ENCODE measurements around the gene CYP2D6.
"Not testable (repeated sequence)": the region's sequence is repeated elsewhere in the genome, so short reads cannot be mapped to it uniquely, and the experiment has no call there.

CYP2D6 gene

DNA sequence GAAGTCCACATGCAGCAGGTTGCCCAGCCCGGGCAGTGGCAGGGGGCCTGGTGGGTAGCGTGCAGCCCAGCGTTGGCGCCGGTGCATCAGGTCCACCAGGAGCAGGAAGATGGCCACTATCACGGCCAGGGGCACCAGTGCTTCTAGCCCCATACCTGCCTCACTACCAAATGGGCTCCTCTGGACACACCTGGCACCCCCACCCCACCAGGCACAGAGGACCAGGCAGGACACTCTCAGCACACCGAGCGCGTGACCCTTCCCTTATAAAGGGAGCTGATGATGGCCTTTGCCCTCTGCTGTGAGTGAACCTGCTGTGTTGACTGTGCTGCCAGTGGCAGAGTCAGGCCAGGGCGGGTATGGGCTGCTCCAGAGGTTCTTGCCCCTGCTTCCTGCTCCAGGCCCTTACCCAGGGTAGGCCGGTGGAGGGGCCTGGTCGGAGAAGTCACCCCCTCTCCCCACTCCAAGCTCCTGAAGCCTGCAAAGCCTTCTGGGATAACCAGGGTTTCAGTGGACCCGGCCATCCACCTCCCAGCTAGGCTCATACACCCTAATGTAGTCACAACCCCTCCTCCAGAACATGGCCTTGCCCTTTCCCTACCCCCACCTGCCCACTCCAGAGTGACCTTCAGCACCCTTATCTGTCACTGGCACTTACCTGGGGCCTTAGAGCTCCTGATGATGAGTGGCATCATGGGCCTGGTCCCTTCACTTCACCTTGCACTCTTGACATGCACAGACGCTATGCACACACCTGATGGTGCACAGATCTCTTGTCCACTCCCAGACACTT is at the start of gene CYP2D6:
Gene CYP2D6, minus strand, starts transcription at position 172 of the 793 bp plus-strand sequence. Its CDS starts 19 bp downstream, at position 153.
- not testable (repeated sequence) for H3K4me1 ChIP-seq (ENCODE audit: insufficient read depth, low read length); H3K36me3 ChIP-seq (ENCODE audit: insufficient read depth, low read depth, low read length); H3K27me3 ChIP-seq (ENCODE audit: insufficient read depth, low read length); H3K4me3 ChIP-seq (ENCODE audit: low read length); H3K9ac ChIP-seq (ENCODE audit: low read depth, low read length); H3K9me3 ChIP-seq (ENCODE audit: insufficient read depth, low read depth, low read length); H3K27ac ChIP-seq (ENCODE audit: low read length)

DNA sequence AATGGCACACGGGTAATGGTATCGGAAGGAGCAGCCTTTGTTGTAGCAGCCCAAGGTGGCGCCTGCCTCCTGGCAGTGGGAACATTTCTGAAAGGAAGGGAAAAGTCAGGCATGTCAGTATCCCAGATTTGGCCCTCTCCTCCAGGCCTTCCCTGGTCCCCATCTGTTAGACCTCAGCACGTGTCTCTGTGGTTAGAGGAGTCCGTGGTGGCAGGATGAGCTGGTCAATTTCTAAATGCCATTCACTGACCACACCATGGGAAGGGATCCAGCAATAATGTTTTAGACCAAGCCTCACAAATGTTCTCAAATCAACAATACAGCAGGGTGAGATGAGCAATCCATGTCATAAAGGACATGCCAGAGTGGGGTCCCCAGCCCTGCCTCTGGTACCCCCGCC is 49.0 kb upstream of the CYP2D6 start:
- H3K4me3 ChIP-seq (ENCODE audit: low read length), result no peak overlapping the region
- no peaks in the 10 kb centered on the region for H3K9me3 ChIP-seq (ENCODE audit: insufficient read depth, low read depth, low read length)
- no peaks in the 10 kb centered on the region for H3K27me3 ChIP-seq (ENCODE audit: insufficient read depth, low read length)
- peaks cover 12% of the 10 kb centered on the region for H3K36me3 ChIP-seq (ENCODE audit: insufficient read depth, low read depth, low read length)
- H3K27ac ChIP-seq (ENCODE audit: low read length), result no peak overlapping the region
- H3K9ac ChIP-seq (ENCODE audit: low read depth, low read length), result no peak overlapping the region
- H3K4me1 ChIP-seq (ENCODE audit: insufficient read depth, low read length), result no peaks in the 10 kb centered on the region

DNA sequence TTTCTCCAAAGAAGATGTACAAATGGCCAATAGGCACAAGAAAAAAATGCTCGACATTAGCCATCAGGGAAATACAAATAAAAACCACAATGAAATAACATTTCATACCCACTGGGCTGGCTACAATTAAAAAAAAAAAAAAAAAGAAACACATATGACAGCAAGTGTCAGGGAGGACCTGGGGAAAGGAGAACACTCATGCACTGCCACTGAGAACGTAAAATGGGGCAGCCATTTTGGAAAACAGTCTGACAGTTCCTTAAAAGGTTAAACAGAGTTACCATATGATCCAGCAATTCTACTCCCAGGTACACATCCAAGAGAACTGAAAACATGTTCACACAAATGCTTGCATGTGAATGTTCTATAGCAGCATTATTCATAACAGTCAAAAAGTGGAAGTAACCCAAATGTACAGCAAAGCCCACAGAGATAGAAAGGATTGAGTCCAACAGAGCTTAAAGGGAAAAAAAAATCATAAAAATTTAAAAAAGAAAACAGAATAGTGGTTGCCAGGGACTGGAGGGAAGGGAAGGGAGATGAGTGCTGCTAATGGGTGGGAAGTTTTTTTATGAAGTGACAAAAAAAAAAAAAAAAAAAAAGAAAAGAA is 48.4 kb upstream of the CYP2D6 start:
- Histone ChIP-seq H3K9me3 (ENCODE audit: insufficient read depth, low read depth, low read length) (no peaks in the 10 kb centered on the region), H3K27ac (ENCODE audit: low read length) (no peak overlapping the region), H3K4me1 (ENCODE audit: insufficient read depth, low read length) (no peaks in the 10 kb centered on the region), H3K27me3 (ENCODE audit: insufficient read depth, low read length) (no peaks in the 10 kb centered on the region), H3K4me3 (ENCODE audit: low read length) (no peak overlapping the region), H3K9ac (ENCODE audit: low read depth, low read length) (no peak overlapping the region), H3K36me3 (ENCODE audit: insufficient read depth, low read depth, low read length) (peaks cover 12% of the 10 kb centered on the region)

DNA sequence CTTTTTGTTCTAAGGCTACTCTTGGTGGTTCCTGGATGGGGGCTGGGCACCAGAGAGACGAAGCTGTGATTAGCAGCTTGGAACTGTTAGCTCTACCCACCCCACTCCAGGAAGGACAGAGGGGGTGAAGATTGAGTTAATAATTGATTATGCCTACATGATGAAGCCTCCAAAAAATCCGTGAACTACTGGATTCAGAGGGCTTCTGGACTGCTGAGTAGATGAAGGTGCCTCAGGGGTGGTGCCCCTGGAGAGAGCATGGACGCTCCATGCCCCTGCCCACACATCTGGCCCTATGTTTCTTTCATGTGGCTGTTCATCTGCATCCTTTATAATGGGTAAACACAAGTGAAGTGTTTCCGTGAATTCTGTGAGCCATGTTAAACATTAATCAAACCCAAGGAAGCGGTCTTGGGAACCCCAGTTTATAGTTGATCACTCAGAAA is 47.3 kb upstream of the CYP2D6 start:
- Histone ChIP-seq H3K27me3 (ENCODE audit: insufficient read depth, low read length) (no peaks in the 10 kb centered on the region), H3K27ac (ENCODE audit: low read length) (no peak overlapping the region), H3K4me3 (ENCODE audit: low read length) (no peak overlapping the region), H3K9me3 (ENCODE audit: insufficient read depth, low read depth, low read length) (no peaks in the 10 kb centered on the region), H3K4me1 (ENCODE audit: insufficient read depth, low read length) (no peaks in the 10 kb centered on the region), H3K9ac (ENCODE audit: low read depth, low read length) (no peak overlapping the region), H3K36me3 (ENCODE audit: insufficient read depth, low read depth, low read length) (peaks cover 12% of the 10 kb centered on the region)

DNA sequence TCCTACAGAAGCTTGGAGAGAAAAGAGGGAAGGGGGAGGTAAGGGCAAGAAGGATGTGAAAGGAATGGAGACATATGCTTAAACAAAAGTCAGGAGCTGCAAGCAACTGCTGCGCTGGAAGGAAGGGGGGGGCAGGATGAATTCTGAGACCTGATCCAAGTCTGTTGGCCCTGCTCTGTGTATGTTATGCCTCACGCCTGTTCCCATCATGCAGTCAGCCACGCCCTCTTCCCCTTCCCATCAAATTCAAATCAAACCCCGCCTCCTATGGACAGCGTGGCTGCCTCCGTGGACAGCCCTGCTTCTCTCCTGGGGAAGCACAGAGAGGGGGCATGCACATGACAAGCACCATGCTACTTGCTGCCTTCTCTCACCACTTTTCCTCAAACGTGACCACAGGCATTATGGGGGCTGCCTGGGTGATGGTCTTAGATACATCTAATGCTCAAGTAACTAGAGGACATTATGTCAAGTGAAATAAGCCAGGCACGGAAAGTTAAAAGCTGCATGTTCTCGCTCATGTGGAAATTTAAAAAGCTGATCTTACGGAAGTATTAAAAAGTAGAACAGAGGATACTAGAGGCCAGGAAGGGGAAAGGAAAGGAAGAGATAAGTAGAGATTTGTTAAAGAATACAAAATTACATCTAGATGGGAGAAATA is 45.8 kb upstream of the CYP2D6 start:
- Histone ChIP-seq H3K27ac (ENCODE audit: low read length) (no peak overlapping the region), H3K9me3 (ENCODE audit: insufficient read depth, low read depth, low read length) (no peaks in the 10 kb centered on the region), H3K4me3 (ENCODE audit: low read length) (no peak overlapping the region), H3K9ac (ENCODE audit: low read depth, low read length) (no peak overlapping the region), H3K36me3 (ENCODE audit: insufficient read depth, low read depth, low read length) (peaks cover 15% of the 10 kb centered on the region), H3K27me3 (ENCODE audit: insufficient read depth, low read length) (no peaks in the 10 kb centered on the region), H3K4me1 (ENCODE audit: insufficient read depth, low read length) (no peaks in the 10 kb centered on the region)

DNA sequence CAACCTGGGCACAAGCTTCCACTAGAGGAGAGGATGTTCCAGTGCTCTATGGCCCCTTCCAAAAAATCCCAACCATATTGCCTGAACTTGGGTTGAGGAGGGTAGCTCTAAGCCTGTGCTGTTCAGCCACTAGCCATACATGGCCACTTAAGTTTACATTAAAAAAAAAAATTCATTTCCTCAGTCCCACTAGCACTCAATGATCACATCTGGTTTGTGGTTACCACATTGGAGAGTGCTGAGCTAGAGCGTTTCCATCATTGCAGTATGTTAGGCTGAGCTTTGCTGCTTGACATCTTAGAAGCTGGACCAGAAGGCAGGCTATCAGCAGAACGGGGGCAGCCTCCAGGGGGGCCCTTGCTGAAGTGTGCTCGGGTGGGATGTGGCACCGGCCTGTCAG is 43.5 kb upstream of the CYP2D6 start:
- Histone ChIP-seq H3K27ac (ENCODE audit: low read length) (no peak overlapping the region), H3K27me3 (ENCODE audit: insufficient read depth, low read length) (no peaks in the 10 kb centered on the region), H3K9me3 (ENCODE audit: insufficient read depth, low read depth, low read length) (no peaks in the 10 kb centered on the region), H3K4me3 (ENCODE audit: low read length) (no peak overlapping the region), H3K9ac (ENCODE audit: low read depth, low read length) (no peak overlapping the region), H3K4me1 (ENCODE audit: insufficient read depth, low read length) (no peaks in the 10 kb centered on the region), H3K36me3 (ENCODE audit: insufficient read depth, low read depth, low read length) (peaks cover 22% of the 10 kb centered on the region)

DNA sequence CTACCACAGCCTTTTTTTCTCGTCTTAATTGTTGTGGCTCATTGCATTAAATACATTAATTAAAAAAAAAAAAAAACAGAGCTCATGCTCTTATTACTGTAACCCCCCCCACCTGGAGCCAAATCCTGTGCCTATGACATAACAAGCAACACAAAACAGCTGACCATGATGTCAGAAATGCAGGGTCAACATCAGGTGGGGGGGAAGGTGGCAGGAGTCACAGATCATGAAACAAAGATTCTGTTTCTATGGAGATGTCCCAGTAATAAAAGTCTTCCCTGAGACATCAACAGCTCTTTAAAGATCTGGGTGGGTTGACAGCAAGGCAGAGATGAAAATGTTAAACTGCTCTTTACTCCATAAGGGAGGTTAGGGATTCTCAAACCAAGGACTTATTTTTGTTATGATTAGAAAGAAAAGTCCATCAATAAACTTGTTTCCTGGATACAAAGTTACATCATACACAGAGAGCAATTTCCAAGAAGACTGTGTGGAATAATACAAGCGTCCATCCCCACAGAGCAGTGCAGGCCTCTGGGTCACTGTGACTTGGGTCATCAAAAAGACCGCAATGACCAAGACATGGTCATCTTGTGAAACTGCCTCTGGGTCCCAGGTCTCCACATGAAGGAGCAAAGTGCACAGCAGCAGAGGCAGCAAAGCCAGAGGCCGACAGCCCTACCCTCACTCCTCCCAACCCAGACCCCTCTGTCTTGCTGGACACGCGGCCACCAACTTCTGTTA is 42.7 kb upstream of the CYP2D6 start:
- no peak overlapping the region for H3K27ac ChIP-seq (ENCODE audit: low read length)
- no peaks in the 10 kb centered on the region for H3K9me3 ChIP-seq (ENCODE audit: insufficient read depth, low read depth, low read length)
- H3K4me3 ChIP-seq (ENCODE audit: low read length), result no peak overlapping the region
- no peak overlapping the region for H3K9ac ChIP-seq (ENCODE audit: low read depth, low read length)
- peaks cover 25% of the 10 kb centered on the region for H3K36me3 ChIP-seq (ENCODE audit: insufficient read depth, low read depth, low read length)
- H3K27me3 ChIP-seq (ENCODE audit: insufficient read depth, low read length), result no peaks in the 10 kb centered on the region
- H3K4me1 ChIP-seq (ENCODE audit: insufficient read depth, low read length), result no peaks in the 10 kb centered on the region

DNA sequence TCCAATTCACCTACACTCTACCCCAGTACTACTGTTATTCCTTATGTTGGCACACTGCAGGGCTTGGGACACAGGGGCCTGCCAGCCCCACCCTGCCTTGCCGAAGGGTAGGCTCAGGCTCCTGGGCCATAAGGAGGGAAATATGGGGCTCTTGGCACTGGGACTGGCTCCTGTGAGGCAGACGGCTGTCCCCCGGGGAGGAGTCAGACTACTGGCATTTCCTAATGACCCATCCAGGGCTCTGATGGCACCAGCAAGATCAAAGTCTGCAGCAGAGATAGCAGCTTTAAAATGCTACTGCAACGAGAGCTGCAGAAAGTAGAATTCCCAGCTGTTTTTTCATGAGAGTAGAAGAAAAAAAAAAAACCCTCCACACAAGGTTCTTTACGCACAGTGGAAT is 42.2 kb upstream of the CYP2D6 start:
- Histone ChIP-seq H3K9me3 (ENCODE audit: insufficient read depth, low read depth, low read length) (no peaks in the 10 kb centered on the region), H3K36me3 (ENCODE audit: insufficient read depth, low read depth, low read length) (peaks cover 25% of the 10 kb centered on the region), H3K27me3 (ENCODE audit: insufficient read depth, low read length) (no peaks in the 10 kb centered on the region), H3K27ac (ENCODE audit: low read length) (no peak overlapping the region), H3K4me3 (ENCODE audit: low read length) (no peak overlapping the region), H3K4me1 (ENCODE audit: insufficient read depth, low read length) (no peaks in the 10 kb centered on the region), H3K9ac (ENCODE audit: low read depth, low read length) (no peak overlapping the region)

DNA sequence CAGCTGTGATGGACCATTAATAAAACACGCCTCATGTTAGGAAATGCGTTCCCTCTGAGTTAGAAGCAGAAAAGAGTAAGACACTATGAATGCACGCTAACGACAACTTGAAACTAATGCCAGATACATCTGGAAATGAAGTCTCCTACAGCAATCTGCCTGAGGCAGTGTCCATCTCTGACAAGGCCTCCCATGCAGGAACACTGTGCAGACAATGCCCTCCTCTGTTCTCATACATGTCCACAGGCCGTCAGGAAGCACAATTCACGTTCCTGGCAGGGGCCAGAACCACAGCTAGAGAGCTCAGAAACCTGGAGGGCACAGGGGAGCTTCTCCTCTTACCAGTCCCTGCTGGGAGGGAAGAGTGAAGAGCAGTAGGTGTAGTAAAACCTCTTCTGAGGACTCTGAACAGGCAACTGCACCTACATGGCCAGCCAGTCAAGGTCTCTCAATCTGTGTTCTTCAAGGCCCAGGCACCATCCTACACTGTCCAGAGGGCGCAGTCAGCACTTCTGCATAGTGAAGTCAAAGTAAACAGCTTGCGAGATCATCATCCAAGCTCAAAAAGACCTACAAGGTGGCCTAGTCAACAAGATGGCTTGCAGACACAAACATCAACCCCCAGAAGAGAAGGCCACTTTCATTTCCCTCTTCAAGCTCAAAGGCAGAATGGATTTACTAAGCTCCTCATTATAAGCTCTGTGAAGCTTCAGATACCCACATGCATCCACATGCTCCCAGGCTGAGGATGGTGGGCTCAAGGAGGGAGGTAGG is 41.5 kb upstream of the CYP2D6 start:
- peaks cover 26% of the 10 kb centered on the region for H3K36me3 ChIP-seq (ENCODE audit: insufficient read depth, low read depth, low read length)
- H3K27ac ChIP-seq (ENCODE audit: low read length), result no peak overlapping the region
- H3K9me3 ChIP-seq (ENCODE audit: insufficient read depth, low read depth, low read length), result no peaks in the 10 kb centered on the region
- no peak overlapping the region for H3K4me3 ChIP-seq (ENCODE audit: low read length)
- H3K9ac ChIP-seq (ENCODE audit: low read depth, low read length), result no peak overlapping the region
- no peaks in the 10 kb centered on the region for H3K27me3 ChIP-seq (ENCODE audit: insufficient read depth, low read length)
- no peaks in the 10 kb centered on the region for H3K4me1 ChIP-seq (ENCODE audit: insufficient read depth, low read length)

DNA sequence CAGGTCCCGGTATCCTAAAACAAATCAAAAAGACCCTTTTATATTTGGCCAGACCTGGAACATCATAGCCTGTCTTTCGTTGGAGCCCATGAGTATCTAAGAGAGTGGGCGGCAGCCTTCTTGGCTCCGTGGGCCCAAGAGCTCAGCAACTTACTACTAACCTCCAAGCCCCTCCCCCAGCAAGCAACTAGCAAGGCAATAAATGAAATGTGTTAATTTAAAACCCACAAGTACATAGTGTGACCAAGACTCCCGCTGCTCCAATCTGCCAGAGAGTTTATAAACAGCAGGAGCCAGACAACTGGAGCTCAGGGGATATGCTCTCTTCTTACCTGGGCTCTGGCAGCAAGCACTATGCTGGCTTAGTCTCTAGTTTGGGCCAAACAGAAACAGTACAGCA is 40.8 kb upstream of the CYP2D6 start:
- Histone ChIP-seq H3K4me1 (ENCODE audit: insufficient read depth, low read length) (no peaks in the 10 kb centered on the region), H3K36me3 (ENCODE audit: insufficient read depth, low read depth, low read length) (peaks cover 33% of the 10 kb centered on the region), H3K9me3 (ENCODE audit: insufficient read depth, low read depth, low read length) (no peaks in the 10 kb centered on the region), H3K27ac (ENCODE audit: low read length) (no peak overlapping the region), H3K27me3 (ENCODE audit: insufficient read depth, low read length) (no peaks in the 10 kb centered on the region), H3K9ac (ENCODE audit: low read depth, low read length) (no peak overlapping the region), H3K4me3 (ENCODE audit: low read length) (no peak overlapping the region)

DNA sequence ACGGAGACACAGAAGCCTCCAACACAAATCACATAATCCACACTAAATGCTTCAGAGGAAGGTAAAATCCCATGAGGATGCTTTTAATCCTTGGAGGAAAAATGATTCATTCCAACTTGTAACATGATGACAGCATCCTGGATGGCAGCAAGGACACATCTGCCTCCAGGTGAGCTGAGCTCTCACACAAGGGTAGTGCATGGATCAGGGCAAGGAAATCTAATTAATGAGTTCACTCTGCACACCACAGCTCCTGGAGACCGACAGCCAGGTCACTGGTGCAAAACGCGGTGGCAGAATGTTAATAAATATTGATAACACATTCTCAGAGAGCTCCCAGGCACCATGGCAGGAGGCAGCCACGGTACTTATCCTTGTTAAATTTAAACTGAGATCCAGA is 40.3 kb upstream of the CYP2D6 start:
- Histone ChIP-seq H3K4me3 (ENCODE audit: low read length) (no peak overlapping the region), H3K27me3 (ENCODE audit: insufficient read depth, low read length) (no peaks in the 10 kb centered on the region), H3K27ac (ENCODE audit: low read length) (no peak overlapping the region), H3K36me3 (ENCODE audit: insufficient read depth, low read depth, low read length) (peaks cover 35% of the 10 kb centered on the region), H3K9me3 (ENCODE audit: insufficient read depth, low read depth, low read length) (no peaks in the 10 kb centered on the region), H3K4me1 (ENCODE audit: insufficient read depth, low read length) (no peaks in the 10 kb centered on the region), H3K9ac (ENCODE audit: low read depth, low read length) (no peak overlapping the region)

All from iPS-20b (cell line).